Activated CD4-positive, alpha-beta T cell treated with anti-CD3 and anti-CD28 coated beads, Interleukin-2, amount 10 ng/mL, durations not matched to agents 7 days and 5 days (primary cell): Measurements from ENCODE around the gene IBTK. TPM values are rescaled to one million over a fixed set of nuclear protein-coding genes. Genes with fewer than 3 reads are reported as not detected.

ENCODE experiments used
- total RNA-seq, 2 experiments: library from RNA; stranded (reverse); gene quantifications; one replicate each; pipeline ENCODE4 v1.2.3, GENCODE V29; 2021

The IBTK gene
- total RNA-seq, 2 experiments from 2014 or later: 26.8 to 27.3 TPM

Other genes starting within 250 kb of the IBTK start
- gene TPBG, start 116.1 kb upstream of the IBTK start, total RNA-seq: under 1 TPM; 0.35 to 0.50 TPM